OCI-LY1 (cell line): ENCODE results near the gene PLEKHG4B.
"Not testable (repeated sequence)": the region's sequence is repeated elsewhere in the genome, so short reads cannot be mapped to it uniquely, and the experiment has no call there.

Experiments
- H2AFZ ChIP-seq: fragments of 200-600 bp; sonication (generic), shearing (Covaris generic); 2 replicates; pipeline ENCODE4 v1.6.0; 2014; ENCODE audit warnings: antibody characterized with exemption, mild to moderate bottlenecking, low read length
- H3F3A ChIP-seq: fragments of 200-600 bp; sonication (generic), shearing (Covaris generic); 2 replicates; pipeline ENCODE4 v1.6.0; 2014; ENCODE audit warnings: mild to moderate bottlenecking, antibody characterized with exemption, low read length, moderate library complexity; ENCODE audit not compliant: insufficient read depth
- H3K27ac ChIP-seq: fragments of 200-600 bp; sonication (generic); 2 replicates; pipeline ENCODE4 v1.5.1; 2014; ENCODE audit warnings: low read length, mixed run types, mild to moderate bottlenecking, low read depth; ENCODE audit not compliant: poor library complexity, severe bottlenecking
- H3K27me3 ChIP-seq: fragments of 200-600 bp; sonication (generic); 2 replicates; pipeline ENCODE4 v1.6.0; 2014; ENCODE audit warnings: antibody characterized with exemption, mild to moderate bottlenecking, low read length, moderate library complexity; ENCODE audit not compliant: insufficient read depth
- H3K36me3 ChIP-seq: fragments of 200-600 bp; sonication (generic); 2 replicates; pipeline ENCODE4 v1.6.1; 2014; ENCODE audit warnings: mild to moderate bottlenecking, antibody characterized with exemption, low read length, moderate library complexity, mixed read lengths; ENCODE audit not compliant: insufficient read depth
- H3K4me1 ChIP-seq: fragments of 200-600 bp; sonication (generic); 2 replicates; pipeline ENCODE4 v1.5.1; 2014; ENCODE audit warnings: mild to moderate bottlenecking, low read length, moderate library complexity; ENCODE audit not compliant: insufficient read depth, severe bottlenecking
- H3K4me2 ChIP-seq: fragments of 200-600 bp; sonication (generic), shearing (Covaris generic); 2 replicates; pipeline ENCODE4 v1.6.1; 2014; ENCODE audit warnings: low read length
- H3K4me3 ChIP-seq: fragments of 200-600 bp; sonication (generic); 2 replicates; pipeline ENCODE4 v1.5.1; 2014; ENCODE audit warnings: low read length, low read depth, mild to moderate bottlenecking, mixed read lengths; ENCODE audit not compliant: poor library complexity, severe bottlenecking
- H3K79me2 ChIP-seq: fragments of 200-600 bp; shearing (Covaris generic); 2 replicates; pipeline ENCODE4 v1.6.1; 2016; ENCODE audit warnings: mixed run types, low read length, mixed read lengths; ENCODE audit not compliant: insufficient read depth
- H3K9ac ChIP-seq: fragments of 200-600 bp; sonication (generic), shearing (Covaris generic); 2 replicates; pipeline ENCODE4 v1.6.1; 2014; ENCODE audit warnings: mild to moderate bottlenecking, low read length, mixed read lengths
- H3K9me2 ChIP-seq: fragments of 200-600 bp; sonication (generic), shearing (Covaris generic); 2 replicates; pipeline ENCODE4 v1.6.1; 2014; ENCODE audit warnings: low read depth, mild to moderate bottlenecking, low read length, mixed read lengths
- H3K9me3 ChIP-seq: fragments of 200-600 bp; shearing (Covaris generic); 2 replicates; pipeline ENCODE4 v1.6.1; 2014; ENCODE audit warnings: low read length, mixed read lengths
- H4K20me1 ChIP-seq: fragments of 200-600 bp; sonication (generic), shearing (Covaris generic); 2 replicates; pipeline ENCODE4 v1.6.0; 2016; ENCODE audit warnings: mild to moderate bottlenecking, low read length; ENCODE audit not compliant: insufficient read depth
- CTCF ChIP-seq: fragments of 200-600 bp; sonication (generic), shearing (Covaris generic); IDR thresholded peaks from 2 replicates; pipeline ENCODE4 v1.5.1; 2017; ENCODE audit warnings: mild to moderate bottlenecking, antibody characterized with exemption, low read length, moderate library complexity, mixed read lengths
- EZH2 ChIP-seq: fragments of 200-600 bp; sonication (generic), shearing (Covaris generic); IDR thresholded peaks from 2 replicates; pipeline ENCODE4 v1.8.0; 2017; ENCODE audit warnings: borderline replicate concordance, mixed run types, mild to moderate bottlenecking, antibody characterized with exemption, low read length, moderate library complexity, mixed read lengths

The PLEKHG4B gene

GRCh38 chr5:70440-70839 lies 21.5 kb upstream of the PLEKHG4B start:
- H3K36me3 ChIP-seq: no peaks in the 10 kb centered on the region
- H2AFZ ChIP-seq: no peak overlapping the region
- H3K4me3 ChIP-seq: no peak overlapping the region
- H3K79me2 ChIP-seq: no peaks in the 10 kb centered on the region
- no peaks in the 10 kb centered on the region for H3K4me1 ChIP-seq
- H3K9ac ChIP-seq: no peak overlapping the region
- H3F3A ChIP-seq: no peaks in the 10 kb centered on the region
- no peaks in the 10 kb centered on the region; the same call in 1 of the 2 replicates for H3K27me3 ChIP-seq
- H4K20me1 ChIP-seq: no peaks in the 10 kb centered on the region
- no peak overlapping the region for H3K4me2 ChIP-seq
- H3K9me2 ChIP-seq: no peaks in the 10 kb centered on the region
- no peaks in the 10 kb centered on the region for H3K9me3 ChIP-seq
- H3K27ac ChIP-seq: no peak overlapping the region
- no peak for TF ChIP-seq EZH2
- TF ChIP-seq CTCF: no peak

GRCh38 chr5:72316-73180 lies 19.4 kb upstream of the PLEKHG4B start:
- not testable (repeated sequence) for H3K36me3 ChIP-seq, H3K27ac ChIP-seq, H3F3A ChIP-seq, H3K9ac ChIP-seq, H3K79me2 ChIP-seq, H3K4me3 ChIP-seq, H3K9me3 ChIP-seq, H2AFZ ChIP-seq, H3K4me2 ChIP-seq, H3K27me3 ChIP-seq, H3K9me2 ChIP-seq, H3K4me1 ChIP-seq, H4K20me1 ChIP-seq

GRCh38 chr5:73181-73447 lies 18.9 kb upstream of the PLEKHG4B start:
- H3K36me3 ChIP-seq, H3K4me2 ChIP-seq, H3K79me2 ChIP-seq, H4K20me1 ChIP-seq, H3K9ac ChIP-seq, H3K27ac ChIP-seq, H3K9me2 ChIP-seq, H3K4me1 ChIP-seq, H3F3A ChIP-seq, H2AFZ ChIP-seq, H3K27me3 ChIP-seq, H3K9me3 ChIP-seq, H3K4me3 ChIP-seq: not testable (repeated sequence)

GRCh38 chr5:73768-74502 lies 18.0 kb upstream of the PLEKHG4B start:
- H3K27me3 ChIP-seq: peaks cover 3% of the 10 kb centered on the region; the same call in 1 of the 2 replicates
- no peaks in the 10 kb centered on the region for H3K9me2 ChIP-seq
- no peak overlapping the region for H3K4me3 ChIP-seq
- H3F3A ChIP-seq: no peaks in the 10 kb centered on the region
- H3K27ac ChIP-seq: no peak overlapping the region
- no peaks in the 10 kb centered on the region for H3K36me3 ChIP-seq
- H3K9ac ChIP-seq: no peak overlapping the region
- H3K9me3 ChIP-seq: no peaks in the 10 kb centered on the region
- no peaks in the 10 kb centered on the region for H4K20me1 ChIP-seq
- no peak overlapping the region for H2AFZ ChIP-seq
- no peak overlapping the region for H3K4me2 ChIP-seq
- no peak for TF ChIP-seq CTCF
- TF ChIP-seq EZH2: no peak
- H3K4me1 ChIP-seq: no peaks in the 10 kb centered on the region
- H3K79me2 ChIP-seq: no peaks in the 10 kb centered on the region
